AG08396 (cell line): Measurements from ENCODE around the gene TMEM254.
"Not testable (repeated sequence)": the region's sequence is repeated elsewhere in the genome, so short reads cannot be mapped to it uniquely, and the experiment has no call there.

Experiments
- DNase-seq: peaks from one replicate; pipeline ENCODE4 v3.0.0; 2012; ENCODE audit warnings: low spot score, mixed read lengths

The TMEM254 gene

DNA sequence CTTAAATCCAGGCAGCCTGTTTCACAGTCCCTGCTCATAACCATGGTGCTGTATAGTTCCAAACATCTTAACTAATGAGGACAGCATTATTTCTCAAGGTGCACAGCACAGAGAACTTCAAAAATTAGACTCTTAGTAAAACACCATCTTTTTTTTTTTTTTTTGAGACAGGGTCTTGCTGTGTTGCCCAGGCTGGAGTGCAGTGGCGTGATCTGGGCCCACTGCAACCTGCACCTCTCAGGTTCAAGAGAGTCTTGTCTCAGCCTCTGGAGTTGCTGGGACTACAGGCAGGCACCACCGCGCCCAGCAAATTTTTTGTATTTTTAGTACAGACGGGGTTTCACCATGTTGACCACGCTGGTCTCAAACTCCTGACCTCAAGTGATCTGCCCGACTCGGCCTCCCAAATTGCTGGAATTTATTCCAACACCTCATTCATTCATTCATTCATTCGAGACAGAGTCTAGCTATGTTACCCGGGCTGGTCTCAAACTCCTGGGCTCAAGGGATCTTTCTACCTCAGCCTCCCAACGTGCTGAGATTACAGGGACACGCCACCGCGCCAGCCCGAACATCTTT lies 507 bp upstream of the TMEM254 start:
- no peak for DNase-seq

DNA sequence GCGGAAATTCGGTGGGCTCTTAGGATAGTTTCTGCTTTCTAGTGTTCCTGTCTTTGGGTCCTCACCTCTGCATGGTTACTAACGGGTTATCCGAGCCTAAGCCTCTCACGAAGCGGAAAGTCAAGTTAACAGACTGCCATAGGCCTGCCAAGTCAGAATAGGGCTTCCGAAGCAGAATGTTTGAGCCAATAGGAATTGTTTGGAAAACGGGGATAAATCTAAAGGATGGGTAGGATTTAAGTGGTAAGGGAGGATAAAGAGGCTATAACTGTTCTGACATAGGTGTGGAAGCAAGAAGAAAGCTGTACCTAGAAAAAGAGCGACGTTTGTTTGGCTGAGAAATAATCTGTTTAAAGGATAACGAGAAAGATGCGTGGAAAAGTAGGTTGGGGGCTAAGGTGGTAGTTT lies 851 bp downstream of the TMEM254 start:
- DNase-seq: no peak

DNA sequence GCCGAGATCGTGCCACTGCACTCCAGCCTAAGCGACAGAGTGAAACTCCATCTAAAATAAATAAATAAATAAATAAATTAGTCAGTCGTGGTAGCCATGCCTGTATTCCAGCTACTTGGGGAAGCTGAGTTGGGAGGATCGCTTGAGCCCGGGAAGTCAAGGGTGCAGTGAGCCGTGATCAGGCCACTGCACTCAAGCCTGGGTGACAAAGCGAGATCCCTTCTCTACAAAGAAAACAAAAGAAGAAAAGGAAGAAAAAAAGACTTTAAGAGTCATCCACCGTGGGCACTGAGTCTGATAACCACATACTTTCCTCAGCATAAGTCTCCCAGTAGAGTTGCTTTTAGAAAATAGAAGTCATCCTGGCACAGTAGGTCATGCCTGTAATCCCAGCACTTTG lies 2.6 kb downstream of the TMEM254 start:
- DNase-seq: no peak

DNA sequence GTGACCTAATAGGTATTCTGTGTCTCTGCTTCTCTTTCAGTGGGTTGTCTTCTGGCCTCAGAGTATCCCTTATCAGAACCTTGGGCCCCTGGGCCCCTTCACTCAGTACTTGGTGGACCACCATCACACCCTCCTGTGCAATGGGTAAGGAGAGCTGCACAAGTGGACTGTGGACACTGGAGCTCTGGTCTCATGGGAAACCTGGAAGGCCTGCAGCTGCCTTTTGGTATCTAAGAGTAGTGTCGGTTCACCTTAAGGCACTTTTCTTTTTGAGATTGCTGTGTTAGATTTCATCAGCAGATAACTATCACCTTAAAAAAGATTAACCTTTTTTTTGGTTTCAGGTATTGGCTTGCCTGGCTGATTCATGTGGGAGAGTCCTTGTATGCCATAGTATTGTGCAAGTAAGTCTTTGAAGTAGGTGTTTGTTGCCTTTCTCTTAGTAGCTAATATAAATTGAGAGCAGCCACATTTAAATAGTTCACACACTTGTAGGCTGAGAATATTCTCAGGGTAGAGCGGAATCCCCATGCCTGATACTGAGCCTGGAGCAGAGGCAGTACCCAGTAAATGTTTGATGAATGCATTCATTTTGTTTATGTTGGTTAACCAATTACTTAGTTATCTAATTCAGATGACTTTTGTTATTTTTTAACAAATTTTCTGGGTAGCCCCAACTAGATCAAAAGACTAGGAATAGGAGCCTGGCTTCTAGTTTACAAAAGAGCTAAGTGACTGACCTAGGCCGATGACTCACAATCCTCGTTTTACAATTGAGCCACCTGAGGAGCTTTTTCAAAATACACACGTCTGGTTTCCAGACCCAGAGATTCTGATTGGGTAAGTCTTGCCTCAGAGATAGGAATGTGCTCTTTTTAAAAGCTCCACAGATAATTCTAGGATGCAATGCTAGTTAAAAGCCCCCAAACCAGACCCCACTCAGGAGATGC lies 3.6 kb downstream of the TMEM254 start:
- no peak for DNase-seq

DNA sequence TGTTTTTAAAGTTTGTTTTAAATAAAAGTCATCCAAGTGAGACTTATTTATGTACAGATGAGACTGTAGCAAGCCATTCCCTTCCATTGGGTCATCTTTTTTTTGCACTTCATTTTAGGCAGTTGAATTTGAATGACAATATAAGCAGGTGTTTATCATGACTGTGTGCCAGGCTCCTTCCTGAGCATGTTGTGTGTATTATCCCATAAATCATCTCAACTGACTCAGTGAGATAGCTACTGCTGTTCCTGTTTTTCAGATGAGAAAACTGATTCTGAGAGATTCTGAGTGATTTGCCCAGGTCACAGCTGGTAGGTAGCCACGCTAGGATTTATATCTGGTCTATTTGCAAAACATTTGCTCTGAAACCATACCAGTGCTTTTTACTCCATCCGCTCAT lies 11.7 kb downstream of the TMEM254 start:
- DNase-seq: no peak

DNA sequence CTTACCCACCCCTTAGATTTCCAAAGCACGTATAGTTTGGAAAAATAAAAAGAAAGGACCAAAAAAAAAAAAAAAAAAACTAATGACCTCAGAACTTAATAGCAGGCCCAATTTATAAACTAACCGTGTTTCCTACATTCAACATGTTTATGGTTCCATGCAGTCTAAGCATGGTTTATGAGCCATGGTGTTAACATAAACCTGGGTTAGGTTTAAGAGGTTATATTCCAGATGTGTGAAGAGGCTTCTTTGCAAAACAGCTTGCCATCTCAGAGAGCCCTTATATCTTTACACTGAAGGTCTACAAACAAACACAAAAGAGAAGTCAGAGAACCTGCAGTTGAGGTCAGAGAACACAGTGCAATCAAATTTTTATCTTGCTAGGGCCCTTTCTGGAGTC lies 15.8 kb downstream of the TMEM254 start:
- DNase-seq: no peak

DNA sequence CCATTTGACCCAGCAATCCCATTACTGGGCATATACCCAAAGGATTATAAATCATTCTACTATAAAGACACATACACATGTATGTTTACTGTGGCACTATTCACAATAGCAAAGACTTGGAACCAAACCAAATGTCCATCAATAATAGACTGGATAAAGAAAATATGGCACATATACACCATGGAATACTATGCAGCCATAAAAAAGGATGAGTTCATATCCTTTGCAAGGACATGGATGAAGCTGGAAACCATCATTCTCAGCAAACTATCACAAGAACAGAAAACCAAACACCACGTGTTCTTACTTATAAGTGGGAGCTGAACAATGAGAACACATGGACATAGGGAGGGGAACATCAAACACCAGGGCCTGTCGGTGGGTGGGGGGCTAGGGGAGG lies 19.8 kb downstream of the TMEM254 start:
- DNase-seq: not testable (repeated sequence)

DNA sequence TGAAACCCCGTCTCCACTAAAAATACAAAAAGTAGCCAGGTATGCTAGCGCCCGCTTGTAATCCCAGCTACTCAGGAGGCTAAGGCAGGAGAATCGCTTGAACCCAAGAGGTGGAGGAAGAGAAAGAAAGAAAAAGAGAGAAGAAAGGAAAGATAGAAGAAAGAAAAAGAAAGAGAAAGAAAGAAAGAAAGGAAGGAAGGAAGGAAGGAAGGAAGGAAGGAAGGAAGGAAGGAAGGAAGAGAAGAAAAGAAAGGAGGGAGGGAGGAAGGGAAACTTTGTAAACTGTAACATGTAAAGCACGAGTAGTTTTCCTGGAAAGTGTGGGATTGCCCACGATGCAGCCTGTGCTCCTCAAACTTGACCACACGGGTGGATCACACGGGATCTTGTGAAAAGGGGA lies 20.8 kb downstream of the TMEM254 start:
- not testable (repeated sequence) for DNase-seq

DNA sequence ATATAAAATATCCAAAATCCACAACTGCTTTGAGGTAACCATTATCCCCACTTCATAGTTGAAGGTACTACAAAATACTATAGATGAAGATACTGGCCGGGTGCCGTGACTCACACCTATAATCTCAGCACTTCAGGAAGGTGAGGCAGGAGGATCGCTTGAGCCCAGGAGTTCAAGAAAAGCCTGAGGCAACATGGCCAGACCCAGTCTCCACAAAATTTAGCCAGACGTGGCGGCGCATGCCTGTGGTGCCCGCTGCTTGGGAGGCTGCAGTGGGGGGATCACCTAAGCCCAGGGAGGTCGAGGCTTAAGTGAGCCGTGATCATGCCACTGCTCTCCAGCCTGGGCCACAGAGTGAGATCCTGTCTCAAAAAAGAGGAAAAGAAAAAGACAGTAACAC lies 21.7 kb downstream of the TMEM254 start:
- no peak for DNase-seq

DNA sequence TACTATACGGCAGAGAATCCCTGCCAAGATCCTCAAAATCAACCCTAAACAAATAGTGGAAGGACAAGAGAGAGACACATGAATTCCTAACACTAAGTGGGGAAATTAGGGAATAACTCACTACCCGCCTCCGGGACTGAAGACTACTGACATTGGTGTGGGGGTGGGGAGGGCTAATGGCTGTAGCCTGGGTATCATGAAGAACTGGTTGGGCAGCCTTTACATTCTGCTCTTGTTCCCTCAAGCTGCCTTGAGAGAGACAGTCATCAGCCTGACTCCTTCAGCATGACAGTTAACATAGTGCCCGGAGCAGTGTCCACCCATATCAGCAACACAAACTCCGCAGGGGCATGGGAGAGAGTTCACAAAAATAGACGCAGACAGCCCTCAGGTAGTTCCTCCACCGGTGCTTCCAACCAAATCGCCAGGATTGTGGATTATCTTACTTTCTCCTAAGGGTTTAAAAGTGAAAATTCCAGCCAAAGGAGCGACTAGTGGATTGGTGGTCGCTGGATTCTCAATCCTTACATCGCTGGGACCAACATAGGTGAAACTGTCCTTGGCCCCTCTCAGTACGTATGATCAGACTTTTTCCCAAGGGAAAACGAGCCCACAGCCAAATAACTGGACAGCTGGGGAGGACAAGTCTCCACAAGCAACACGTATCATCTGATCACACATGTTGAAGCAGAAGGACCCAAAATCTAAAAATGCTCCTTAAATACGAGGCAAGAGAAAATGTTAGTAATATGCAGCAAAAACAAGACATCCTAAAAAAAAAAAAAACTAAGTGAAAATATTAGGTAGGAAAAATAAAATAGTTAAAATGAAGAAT lies 22.6 kb downstream of the TMEM254 start:
- no peak for DNase-seq

DNA sequence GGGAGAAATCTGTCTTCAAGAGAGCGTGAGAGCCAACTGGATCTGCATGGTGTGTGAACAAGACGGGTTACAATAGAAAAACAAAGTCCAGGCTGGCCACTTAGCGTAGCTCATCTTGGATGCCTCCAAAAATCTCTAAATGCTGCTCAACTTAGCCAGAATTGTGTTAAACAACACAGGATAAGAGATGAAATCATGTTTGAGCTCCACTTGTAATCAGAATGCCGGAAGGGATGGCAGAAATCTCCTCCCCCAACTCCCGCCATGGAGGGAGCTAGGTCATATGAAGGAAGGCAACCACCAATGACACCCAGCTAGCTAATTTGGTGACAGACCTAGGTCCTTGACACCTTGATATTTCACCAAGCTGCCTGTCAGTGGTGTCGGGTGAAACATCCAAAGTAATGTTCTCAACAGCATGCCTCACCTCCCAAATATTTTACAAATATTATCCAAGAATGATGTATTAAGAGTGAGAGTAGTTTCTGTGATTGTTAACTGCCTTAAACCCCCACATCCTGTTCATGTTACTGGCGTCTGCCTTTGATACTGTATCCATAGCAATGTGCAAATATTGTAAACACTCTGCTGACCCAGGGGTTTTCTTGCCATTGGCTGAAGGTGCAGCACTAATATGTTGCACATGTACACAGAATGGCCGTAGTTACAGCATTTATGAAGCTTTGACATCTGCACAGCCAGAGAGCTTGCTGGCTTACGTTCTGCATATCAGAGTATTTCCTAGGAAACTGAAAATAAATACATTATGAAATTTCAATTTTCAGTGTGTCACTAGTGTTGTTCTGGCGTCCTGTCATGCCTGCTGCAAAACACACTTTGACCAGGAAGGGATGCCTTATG lies 25.8 kb downstream of the TMEM254 start:
- peak; percentile 80 for DNase-seq

DNA sequence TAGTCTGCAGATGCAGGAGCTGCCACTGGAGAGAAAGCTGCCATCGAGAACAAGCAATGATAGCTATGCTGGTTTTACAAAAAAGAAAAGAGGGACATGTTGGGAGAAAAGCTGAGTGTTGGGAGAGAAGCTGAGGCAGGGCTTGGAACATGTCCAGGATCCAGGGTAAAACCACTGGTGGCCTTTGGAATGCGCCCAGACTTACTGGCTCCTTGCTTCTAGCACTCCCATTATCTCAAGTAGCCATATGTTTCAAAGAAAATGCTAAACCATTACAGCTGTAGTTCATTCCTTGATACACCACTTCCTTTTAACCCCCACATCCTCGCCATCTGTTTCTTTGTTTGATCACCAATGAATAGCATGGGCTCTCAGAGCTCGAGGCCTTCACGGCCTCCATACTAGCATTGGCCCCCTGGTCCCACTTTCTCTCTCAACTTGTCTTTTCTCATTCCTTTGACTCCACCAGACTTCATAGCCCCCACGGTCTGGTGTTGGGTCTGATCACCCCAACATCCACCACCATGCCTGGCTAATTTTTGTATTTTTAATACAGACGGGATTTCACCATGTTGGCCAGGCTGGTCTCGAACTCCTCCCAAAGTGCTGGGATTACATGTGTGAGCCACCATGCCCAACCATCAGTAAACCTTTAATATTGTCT lies 30.2 kb downstream of the TMEM254 start:
- DNase-seq: no peak

DNA sequence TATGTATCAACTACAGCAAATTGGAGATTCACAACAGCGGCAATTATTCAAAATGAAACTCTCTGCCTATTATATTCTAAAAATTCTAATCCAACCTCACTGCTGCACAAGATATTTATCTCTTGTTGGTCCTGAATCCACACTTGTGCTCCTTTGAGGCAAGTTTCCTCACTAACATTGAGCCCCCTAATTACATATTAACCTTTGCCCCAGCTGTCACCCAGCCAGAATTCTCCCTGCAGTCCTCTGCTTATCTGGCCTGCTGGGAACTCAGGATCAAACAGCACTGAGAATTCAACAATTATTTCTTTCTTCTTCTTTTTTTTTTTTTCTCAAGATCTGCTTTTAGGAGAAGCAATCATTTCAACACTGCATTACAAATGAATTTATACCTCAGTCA lies 32.5 kb downstream of the TMEM254 start:
- no peak for DNase-seq

DNA sequence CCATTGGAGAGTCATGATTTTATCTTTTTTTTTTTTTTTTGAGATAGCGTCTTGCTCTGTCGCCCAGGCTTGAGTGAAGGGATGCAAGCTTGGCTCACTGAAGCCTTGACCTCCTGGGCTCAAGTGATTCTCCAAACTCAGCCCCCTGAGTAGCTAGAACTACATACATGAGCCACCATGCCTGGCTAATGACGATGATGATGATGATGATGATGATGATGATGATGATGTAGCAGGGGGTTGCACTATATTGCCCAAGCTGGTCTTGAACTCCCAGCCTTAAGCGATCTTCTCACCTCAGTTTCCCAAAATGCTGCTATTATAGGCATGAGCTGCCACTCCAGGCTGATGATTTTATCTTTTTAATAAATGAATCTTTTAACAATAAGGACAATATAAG lies 40.2 kb downstream of the TMEM254 start:
- no peak for DNase-seq

DNA sequence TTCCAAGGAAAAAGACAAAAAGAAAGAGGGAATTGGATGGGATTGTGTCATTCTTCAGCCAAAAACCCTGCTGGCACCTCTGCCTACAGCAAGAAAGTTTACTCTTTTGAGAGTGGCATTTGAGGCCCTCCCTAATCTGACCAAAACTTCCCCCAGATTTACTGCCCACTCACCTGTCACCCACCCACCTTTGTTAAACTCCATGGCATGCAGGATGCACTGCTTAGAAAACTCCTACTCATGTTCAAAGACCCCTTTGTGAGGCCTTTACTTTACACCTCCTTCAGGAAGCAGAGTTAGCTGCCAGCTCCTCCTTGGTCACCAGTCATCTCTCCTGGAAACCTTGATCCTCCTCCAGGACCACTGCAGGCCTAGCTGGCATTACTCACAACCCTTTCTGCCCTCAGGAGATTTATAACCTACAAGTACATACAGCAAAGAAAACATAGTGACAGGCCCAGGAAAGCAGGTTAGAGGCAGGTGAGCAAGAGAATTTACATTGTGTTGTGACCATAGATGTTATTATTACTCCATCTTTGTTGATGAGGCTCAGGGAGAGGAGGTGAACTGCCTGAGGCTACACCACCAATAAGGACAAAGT lies 43.7 kb downstream of the TMEM254 start:
- DNase-seq: no peak

DNA sequence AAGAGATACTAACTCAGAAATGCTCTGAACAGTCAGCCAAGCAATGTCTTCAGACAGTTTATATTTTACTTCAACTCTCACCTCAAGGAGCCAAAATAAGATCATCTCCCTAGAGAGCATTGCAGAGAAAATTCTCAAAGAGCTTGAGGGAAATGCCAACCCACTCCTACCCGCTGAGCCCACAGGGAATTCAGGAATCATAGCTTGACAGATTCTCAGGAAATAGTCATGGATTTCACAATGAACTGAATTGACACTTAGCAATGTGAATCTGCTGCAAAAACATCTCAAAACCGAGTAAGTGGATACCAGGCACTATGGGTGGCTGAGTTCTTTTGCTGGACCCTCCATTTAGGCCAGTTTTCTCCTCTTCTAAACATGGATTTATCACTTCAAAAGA lies 44.3 kb downstream of the TMEM254 start:
- DNase-seq: no peak

DNA sequence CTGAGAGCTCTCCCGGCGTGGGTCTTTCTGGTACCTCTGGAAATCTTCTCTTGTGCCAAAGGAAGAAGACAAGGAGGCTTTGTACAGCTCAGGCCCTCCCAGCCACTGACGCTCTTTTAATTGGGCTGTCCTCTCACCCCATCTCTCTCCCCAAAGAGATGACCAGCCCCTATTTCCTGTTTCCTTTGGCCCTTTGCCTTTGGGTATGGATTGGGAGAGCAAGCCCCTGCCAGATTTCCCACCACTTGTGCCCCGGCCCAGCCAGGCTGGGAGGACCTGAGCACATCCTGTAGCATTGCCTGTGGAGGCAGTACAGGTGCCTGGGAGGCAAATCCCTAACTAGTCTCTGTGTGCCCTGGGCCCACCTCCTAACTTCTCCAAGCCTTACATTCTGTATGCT lies 48.4 kb downstream of the TMEM254 start:
- no peak for DNase-seq

DNA sequence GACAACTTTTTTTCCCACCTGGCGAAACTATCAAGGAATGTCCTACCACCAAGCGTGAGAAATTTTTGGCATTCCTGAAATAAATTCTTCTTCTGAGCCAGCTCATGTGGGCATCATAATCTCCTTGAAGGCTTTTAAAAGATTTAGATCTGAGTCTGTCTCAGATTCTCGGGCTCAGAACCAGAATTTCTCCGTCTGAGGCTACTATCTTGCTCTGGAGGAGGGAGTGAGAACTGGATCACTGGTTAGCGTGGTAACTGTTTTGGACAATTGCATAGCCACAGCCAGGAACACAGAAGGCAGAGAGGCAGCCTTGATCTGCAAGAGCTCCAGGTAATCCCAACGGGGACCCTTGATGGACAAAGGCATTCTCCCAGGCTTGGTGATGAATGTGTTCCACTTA lies 53.0 kb downstream of the TMEM254 start:
- no peak for DNase-seq

DNA sequence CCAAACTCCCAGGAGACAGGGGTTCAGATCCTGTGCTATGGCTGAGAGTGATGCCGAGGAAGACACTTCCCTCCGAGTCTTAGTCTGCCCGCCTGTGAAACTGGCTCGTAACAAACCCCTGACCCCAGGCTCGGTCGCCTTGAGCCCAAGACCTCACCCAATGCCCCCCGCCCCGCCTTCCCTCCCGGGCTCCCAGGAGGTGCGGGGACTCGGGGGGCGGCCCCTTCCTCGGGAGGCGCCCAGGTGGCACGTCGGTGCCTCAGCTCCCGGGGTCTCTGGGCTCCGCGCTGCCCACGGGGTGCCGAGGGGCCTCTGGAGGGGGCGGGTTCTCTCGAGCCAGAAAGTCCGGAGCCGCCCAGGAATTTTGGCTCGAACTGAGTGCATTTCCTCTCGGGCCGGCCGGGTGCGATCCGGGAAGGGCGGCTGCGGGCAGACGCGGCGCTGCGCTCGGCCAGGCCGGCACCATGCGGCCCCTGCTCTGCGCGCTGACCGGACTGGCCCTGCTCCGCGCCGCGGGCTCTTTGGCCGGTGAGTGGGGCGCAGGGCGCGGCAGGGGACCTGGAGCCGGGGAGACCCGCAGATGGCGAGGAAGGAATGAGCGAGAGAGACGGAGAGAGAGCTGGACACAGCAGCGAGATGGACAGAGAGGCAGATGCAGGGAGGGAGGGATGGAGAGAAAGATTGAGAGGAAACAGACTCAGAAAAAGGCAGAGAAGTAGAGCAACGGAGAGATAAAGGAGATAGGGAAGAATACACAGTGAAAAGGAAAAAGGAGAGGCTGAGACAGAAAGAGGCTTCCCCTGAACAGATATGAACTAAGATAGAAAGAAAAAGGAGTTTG lies 54.1 kb downstream of the TMEM254 start, which contains the start of gene PLAC9:
Gene PLAC9 (plus strand): TSS at position 432 of the 841 bp plus-strand sequence. CDS start 33 bp downstream, at position 465.
- DNase-seq: peak; percentile 73

DNA sequence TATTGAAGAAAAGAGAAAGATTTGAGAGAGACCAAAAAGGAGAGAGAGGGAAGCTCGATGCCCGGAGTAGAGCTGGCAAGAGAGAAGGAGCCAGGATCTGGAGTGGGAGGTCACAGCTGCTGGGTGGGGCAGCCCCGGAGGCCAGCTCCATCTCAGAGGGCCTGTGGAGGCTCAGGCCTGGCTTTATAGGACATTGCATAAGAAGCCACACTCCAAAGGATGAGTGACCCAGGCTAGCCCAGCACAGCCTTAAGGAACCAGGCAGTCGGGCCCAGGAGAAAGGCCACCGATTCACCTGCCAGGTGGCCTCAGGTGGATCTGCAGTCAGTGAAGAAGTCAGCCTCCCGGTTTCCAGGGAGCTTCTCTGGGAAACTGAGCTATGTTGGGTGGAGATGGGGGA lies 54.7 kb downstream of the TMEM254 start:
- DNase-seq: peak; percentile 44
